Ascending aorta (tissue), 2 donors: ENCODE data around the gene ARID2. TPM values are rescaled to one million over a fixed set of nuclear protein-coding genes. Genes with fewer than 3 reads are reported as not detected.

Experiments
- DNase-seq, 2 donors: peaks; one replicate each; pipeline ENCODE4 v3.0.0-alpha.2; 2019; ENCODE audit warnings: low spot score in 2 of 2
- H3K27ac ChIP-seq, 2 donors: fragments of 200-600 bp; sonication (generic); one replicate each; pipeline ENCODE4 v1.5.1; 2016 to 2017; ENCODE audit warnings: mild to moderate bottlenecking in 1 of 2
- H3K27me3 ChIP-seq: fragments of 200-600 bp; sonication (generic); one replicate; pipeline ENCODE4 v1.5.1; 2017
- H3K36me3 ChIP-seq, 2 donors: fragments of 200-600 bp; sonication (generic); one replicate each; pipeline ENCODE4 v1.5.1; 2016
- H3K4me1 ChIP-seq, 2 donors: fragments of 200-600 bp; sonication (generic); one replicate each; pipeline ENCODE4 v1.5.1; 2016 to 2017; ENCODE audit warnings: mild to moderate bottlenecking in 1 of 2
- H3K4me3 ChIP-seq, 2 donors: fragments of 200-600 bp; sonication (generic); one replicate each; pipeline ENCODE4 v1.5.1; 2016 to 2017; ENCODE audit warnings: mild to moderate bottlenecking in 1 of 2
- H3K9me3 ChIP-seq, 2 donors: fragments of 200-600 bp; sonication (generic); one replicate each; pipeline ENCODE4 v1.5.1; 2016
- CTCF ChIP-seq, 3 experiments: fragments of 200-600 bp in 2 of 3; fragments of 450-650 bp in 1 of 3; sonication (generic) in 2 of 3; IDR thresholded peaks; one replicate each; pipeline ENCODE4 v1.5.1; 2016 to 2019; ENCODE audit warnings: antibody characterized with exemption in 3 of 3, mild to moderate bottlenecking in 1 of 3, moderate library complexity in 1 of 3
- intact Hi-C: fragments of 100-400 bp; cut with DNase I; formaldehyde crosslinking; loops from one replicate; pipeline ENCODE4 v1.15.1; 2023
- total RNA-seq: library from RNA; depleted of rRNA; stranded (reverse); fragments of >200 nt; gene quantifications from one replicate; pipeline ENCODE4 v1.1.0, GENCODE V29; 2016

ARID2 gene
- total RNA-seq, 1 donor from 2014 or later, result 18.4 TPM

GRCh38 chr12:45773747-45774146, 44.2 kb downstream of the ARID2 start:
- no peak for TF ChIP-seq CTCF (IDR thresholded peaks at IDR 0.05)
- intact Hi-C loops, result no loop called here
- DNase-seq, result no peak
- H3K4me1 ChIP-seq, result peaks cover 0 to 15% of the 10 kb centered on the region in 2 donors
- no peaks in the 10 kb centered on the region for H3K27me3 ChIP-seq
- no peaks in the 10 kb centered on the region for H3K36me3 ChIP-seq
- no peak overlapping the region for H3K27ac ChIP-seq
- no peak overlapping the region for H3K4me3 ChIP-seq
- H3K9me3 ChIP-seq, result no peaks in the 10 kb centered on the region

GRCh38 chr12:45774508-45775162, 45.1 kb downstream of the ARID2 start:
- Histone ChIP-seq H3K4me3 (no peak overlapping the region), H3K9me3 (no peaks in the 10 kb centered on the region), H3K27ac (no peak overlapping the region), H3K36me3 (no peaks in the 10 kb centered on the region), H3K27me3 (no peaks in the 10 kb centered on the region), H3K4me1 (peaks cover 0 to 15% of the 10 kb centered on the region in 2 donors)
- no peak for TF ChIP-seq CTCF (IDR thresholded peaks at IDR 0.05)
- no peak for DNase-seq
- intact Hi-C loops, result no loop called here

GRCh38 chr12:45775465-45775864, 46.0 kb downstream of the ARID2 start:
- intact Hi-C loops, result no loop called here
- Histone ChIP-seq H3K4me1 (peaks cover 0 to 15% of the 10 kb centered on the region in 2 donors), H3K27me3 (no peaks in the 10 kb centered on the region), H3K27ac (no peak overlapping the region), H3K36me3 (no peaks in the 10 kb centered on the region), H3K9me3 (no peaks in the 10 kb centered on the region), H3K4me3 (no peak overlapping the region)
- TF ChIP-seq CTCF (IDR thresholded peaks at IDR 0.05), result no peak
- DNase-seq, result no peak

- Histone ChIP-seq H3K27ac (no peak overlapping the region), H3K9me3 (no peaks in the 10 kb centered on the region), H3K4me1 (peaks cover 0 to 15% of the 10 kb centered on the region in 2 donors), H3K36me3 (no peaks in the 10 kb centered on the region), H3K4me3 (no peak overlapping the region), H3K27me3 (no peaks in the 10 kb centered on the region)
- intact Hi-C loops, result no loop called here
- no peak for DNase-seq
- no peak for TF ChIP-seq CTCF (IDR thresholded peaks at IDR 0.05)
Measured at GRCh38 chr12:45775964-45776363, 46.5 kb downstream of the ARID2 start.

GRCh38 chr12:45779936-45780335, 50.4 kb downstream of the ARID2 start:
- intact Hi-C loops, result no loop called here
- H3K27ac ChIP-seq, result no peak overlapping the region

More at GRCh38 chr12:45779936-45780335, 50.4 kb downstream of the ARID2 start:
- DNase-seq, result no peak
- H3K9me3 ChIP-seq, result no peaks in the 10 kb centered on the region
- H3K4me3 ChIP-seq, result no peak overlapping the region
- H3K36me3 ChIP-seq, result no peaks in the 10 kb centered on the region
- peaks cover 0 to 7% of the 10 kb centered on the region in 2 donors for H3K4me1 ChIP-seq
- no peaks in the 10 kb centered on the region for H3K27me3 ChIP-seq
- no peak for TF ChIP-seq CTCF (IDR thresholded peaks at IDR 0.05)
